Measurements from ENCODE around the gene TOB1.
"Not testable (repeated sequence)": the region's sequence is repeated elsewhere in the genome, so short reads cannot be mapped to it uniquely, and the experiment has no call there.

Gene TOB1

DNA sequence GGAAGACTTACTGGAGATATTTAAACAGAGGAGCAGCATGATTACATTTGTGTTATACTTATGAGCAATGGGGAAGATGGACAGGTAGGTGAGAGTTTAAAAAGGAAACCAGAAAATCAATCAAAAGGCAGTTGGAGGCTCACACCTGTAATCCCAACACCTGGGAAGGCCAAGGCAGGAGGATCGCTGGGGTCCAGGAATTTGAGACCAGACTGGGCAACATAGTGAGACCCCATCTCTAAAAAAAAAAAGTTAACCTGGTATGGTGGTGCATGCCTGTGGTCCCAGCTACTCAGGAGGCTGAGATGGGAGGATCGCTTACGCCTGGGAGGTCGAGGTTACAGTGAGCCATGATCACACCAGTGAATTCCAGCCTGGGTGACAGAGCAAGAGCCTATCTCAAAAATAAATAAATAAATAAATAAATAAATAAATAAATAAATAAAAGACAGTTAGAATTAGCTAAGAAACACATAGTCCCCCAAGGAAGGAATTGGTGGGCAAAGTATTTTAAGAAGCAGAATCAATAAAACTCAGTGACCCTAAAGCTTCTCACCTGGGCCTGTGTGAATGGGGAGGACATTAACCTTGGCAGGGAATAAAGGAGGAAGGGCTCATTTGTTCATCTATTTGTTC, 32.3 kb upstream of the TOB1 start:
- no peak for DNase-seq (ENCODE audit: low read depth in 2 of 2)

- DNase-seq (ENCODE audit: low read depth in 2 of 2), result not testable (repeated sequence)
These were observed 28.4 kb upstream of the TOB1 start for GRCh38 chr17:50894513-50894912.

DNA sequence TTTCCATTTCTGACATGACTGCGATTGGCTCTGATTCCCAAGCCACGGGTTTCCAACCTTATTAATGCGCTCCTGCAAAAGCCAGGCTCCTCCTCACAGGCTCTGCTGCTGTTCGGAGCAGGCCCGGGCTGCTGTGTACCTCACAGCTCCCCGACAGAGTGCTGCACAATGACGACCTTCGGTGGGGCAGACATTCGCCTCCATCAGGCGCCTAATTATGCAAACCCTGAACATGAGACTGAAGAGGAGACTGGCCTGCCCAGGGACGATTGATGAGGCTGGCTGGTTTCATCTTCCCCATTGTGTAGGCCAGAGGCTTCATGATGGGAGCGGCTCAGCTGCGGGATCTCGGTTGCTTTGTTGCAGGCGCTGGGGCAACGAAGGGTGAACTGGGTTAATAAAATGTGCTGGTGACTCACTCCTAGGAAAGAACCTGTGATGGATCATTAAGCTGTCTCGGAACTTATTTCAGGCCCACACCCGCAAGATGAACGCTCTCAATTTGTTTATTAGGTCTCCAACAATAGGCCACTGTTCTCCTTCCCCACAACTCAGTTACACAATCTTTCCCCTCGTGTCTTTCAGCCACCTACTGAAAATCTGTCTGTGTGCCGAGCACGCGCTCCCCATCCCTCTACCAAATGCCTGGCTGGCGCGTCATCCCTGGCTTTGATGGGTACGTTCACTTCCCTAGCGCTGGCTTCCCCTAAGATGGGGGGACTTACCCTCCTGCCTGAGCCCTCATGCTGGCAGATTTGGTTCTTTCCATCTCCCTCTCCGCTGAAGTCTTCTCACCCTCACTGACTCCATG, 27.2 kb upstream of the TOB1 start:
- DNase-seq (ENCODE audit: low read depth in 2 of 2), result no peak

DNA sequence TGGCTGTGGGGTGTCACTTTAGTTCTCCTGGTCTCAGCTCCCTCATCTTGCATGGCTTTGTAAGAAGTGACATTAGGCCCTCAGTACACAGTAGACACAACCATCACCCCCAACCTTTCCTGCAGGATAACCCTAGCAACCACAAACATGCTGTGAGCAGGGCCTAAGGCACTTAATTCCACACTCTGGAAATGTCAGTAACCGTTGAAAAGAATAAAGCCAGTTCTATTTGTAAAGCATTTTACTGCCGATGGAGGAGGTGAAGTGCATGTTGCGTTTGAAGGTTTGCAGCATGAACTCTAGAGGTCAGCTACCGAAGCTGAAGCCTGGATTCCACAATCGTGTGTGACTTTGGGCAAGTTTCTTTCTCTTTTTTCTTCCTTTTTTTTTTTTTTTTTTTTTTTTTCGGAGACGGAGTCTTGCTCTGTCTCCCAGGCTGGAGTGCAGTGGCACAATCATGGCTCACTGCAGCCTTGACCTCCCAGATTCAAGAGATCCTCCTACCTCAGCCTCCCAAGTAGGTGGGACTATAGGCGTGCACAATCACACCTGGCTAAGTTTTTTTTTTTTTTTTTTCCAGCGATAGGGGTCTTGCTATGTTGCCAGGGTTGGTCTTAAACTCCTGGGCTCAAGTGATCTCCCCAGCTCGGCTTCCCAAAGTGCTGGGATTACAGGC, 26.1 kb upstream of the TOB1 start:
- no peak for DNase-seq (ENCODE audit: low read depth in 2 of 2)

DNA sequence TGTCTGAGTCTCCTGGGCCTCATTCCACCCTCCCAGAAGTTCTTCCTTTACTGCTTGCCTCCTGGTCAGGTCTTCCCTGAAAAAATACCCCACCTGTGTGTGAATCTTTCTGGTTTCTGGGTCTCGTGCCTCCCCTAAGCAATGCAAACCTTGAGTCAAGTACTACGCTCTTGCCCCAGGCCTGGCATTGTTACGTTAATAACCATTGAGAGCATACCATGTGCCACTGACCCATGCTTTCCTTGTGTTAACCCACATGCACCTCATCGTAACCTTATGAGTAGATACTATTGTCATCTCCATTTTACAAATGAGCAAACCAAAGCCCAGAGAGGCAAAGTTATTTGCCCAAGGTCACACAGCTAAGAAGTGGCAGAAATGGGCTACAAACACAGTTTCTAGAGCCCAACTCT, 25.4 kb upstream of the TOB1 start:
- no peak for DNase-seq (ENCODE audit: low read depth in 2 of 2)

- DNase-seq (ENCODE audit: low read depth in 2 of 2), result no peak
These were observed 24.7 kb upstream of the TOB1 start for GRCh38 chr17:50890675-50891516.

- no peak for DNase-seq (ENCODE audit: low read depth in 2 of 2)
These were observed 23.5 kb upstream of the TOB1 start for GRCh38 chr17:50889528-50890118.

DNA sequence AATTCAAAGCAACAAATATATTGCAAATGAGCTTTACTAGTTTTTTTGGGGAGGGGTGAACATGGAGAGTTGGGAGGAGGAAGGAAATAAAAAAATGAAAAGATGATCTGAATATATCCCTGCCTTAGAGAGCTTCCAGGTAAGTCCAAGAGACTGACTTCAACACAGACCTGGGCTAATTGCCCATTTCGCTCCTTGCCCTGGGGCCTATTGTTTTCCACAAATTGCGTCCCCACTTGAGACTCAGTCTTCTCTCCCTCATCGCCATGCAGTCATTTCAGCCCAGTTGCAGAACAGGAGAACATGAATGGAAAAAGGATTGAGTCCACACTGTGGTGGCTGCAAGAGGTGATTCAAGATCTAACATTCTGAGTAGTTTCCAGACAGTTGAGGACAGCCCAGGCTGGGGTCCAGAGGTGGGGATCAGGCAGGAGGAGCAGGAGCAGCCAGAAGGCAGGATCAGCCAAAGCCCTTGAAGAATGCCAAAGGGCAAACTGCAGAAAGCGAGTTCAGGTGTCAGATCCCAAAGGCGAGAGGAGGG, 21.6 kb upstream of the TOB1 start:
- no peak for DNase-seq (ENCODE audit: low read depth in 2 of 2)

- DNase-seq (ENCODE audit: low read depth in 2 of 2), result no peak
These were observed 18.5 kb upstream of the TOB1 start for GRCh38 chr17:50884439-50885311.

GRCh38 chr17:50883850-50884438, 17.8 kb upstream of the TOB1 start:
- no peak for DNase-seq (ENCODE audit: low read depth in 2 of 2)

GRCh38 chr17:50882851-50883250, 16.7 kb upstream of the TOB1 start:
- DNase-seq (ENCODE audit: low read depth in 2 of 2), result no peak

DNA sequence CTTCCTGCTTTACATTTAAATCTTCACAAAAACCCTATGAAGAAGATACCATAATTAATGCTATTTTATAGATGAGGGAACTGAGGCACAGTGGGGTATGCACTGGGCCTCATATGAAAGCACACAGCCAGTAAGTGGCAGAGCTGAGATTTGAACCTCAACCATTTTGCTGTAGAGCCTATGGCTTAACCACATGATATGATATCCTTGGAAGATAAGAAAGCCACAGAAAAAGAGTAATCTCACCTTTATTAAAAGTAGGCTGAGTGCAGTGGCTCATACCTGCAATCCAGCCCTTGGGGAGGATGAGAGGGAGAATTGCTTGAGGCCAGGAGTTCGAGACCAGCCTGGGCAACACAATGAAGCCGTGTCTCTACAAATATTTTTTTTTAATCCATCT, 15.0 kb upstream of the TOB1 start:
- no peak for DNase-seq (ENCODE audit: low read depth in 2 of 2)

- DNase-seq (ENCODE audit: low read depth in 2 of 2), result no peak
These were observed 12.9 kb upstream of the TOB1 start for GRCh38 chr17:50879086-50879485.

DNA sequence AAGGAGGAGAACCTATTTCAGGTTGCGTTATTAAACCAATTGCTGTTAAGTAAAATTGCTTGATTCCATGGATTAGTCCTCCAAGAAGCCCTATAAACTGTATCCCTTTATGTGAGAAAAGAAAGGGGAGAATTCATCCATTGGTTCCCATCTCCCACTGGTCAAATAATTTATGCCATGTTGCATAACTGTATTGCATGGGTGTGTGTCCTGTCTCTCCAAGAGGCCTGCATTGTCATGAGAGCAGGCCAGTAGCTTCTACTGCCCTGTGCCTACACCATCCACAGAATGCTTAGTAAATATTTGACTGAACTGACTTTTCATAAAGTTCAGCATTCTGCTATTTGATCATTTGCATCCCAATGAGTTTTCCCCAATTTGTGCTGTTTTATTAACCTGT, 11.7 kb upstream of the TOB1 start:
- no peak for DNase-seq (ENCODE audit: low read depth in 2 of 2)

- DNase-seq (ENCODE audit: low read depth in 2 of 2), result not testable (repeated sequence)
These were observed 10.9 kb upstream of the TOB1 start for GRCh38 chr17:50877042-50877441.

GRCh38 chr17:50875074-50875473, 8.9 kb upstream of the TOB1 start:
- DNase-seq (ENCODE audit: low read depth in 2 of 2), result no peak

DNA sequence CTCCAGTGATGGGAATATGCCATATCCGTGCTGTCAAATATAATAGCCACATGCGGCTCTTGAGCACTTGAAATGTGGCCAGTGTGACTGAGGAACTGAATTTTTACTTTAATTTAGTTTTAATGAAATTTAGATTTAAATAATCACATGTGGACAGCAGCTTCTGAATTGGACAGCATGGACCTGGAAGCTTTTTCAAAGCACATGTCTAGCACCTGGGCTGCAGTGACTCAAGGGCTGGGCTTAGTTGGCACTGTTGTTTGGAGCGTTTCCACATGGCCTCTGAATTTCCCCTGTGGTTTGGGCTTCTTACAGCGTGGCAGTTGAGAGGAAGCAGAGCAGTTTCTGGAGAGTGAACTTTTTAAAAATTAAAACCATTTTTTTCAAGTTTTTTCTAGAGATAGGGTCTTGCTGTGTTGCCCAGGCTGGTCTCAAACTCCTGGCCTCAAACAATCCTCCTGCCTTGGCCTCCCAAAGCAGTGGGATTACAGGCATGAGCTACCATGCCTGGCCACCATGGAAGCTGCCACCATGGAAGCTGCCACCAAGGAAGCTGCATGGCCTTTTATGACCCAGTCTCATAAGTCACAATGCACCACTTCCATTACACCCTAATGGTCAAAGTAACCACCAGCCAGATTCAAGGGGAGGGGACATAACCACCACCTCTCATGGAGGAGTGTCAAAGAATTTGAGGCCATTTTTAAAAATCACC, 6.7 kb upstream of the TOB1 start:
- peak; percentile 31 to 32 for DNase-seq (ENCODE audit: low read depth in 2 of 2)

- no peak for DNase-seq (ENCODE audit: low read depth in 2 of 2)
These were observed 5.7 kb upstream of the TOB1 start for GRCh38 chr17:50871898-50872297.

DNA sequence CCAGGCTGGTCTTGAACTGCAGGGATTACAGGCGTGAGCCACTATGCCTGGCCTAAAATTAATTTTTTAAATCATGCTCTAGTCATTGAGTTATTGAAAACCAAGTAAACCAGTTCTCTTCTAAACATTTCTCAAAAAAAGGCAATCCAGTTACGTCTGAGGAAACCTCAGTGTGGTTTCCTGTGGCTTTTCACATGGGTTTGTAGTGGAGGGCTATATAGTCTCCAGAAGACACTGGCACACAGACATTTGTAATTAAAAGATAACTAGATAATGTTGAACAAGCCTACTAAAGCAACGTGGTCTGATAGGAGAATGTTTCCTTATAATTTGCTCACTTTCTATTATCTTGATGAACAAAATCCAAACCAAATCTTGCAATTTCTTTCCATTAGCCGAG, 5.2 kb upstream of the TOB1 start:
- DNase-seq (ENCODE audit: low read depth in 2 of 2), result no peak
